ENCODE results near the gene AXIN2.
"Not testable (repeated sequence)": the region's sequence is repeated elsewhere in the genome, so short reads cannot be mapped to it uniquely, and the experiment has no call there.

Gene AXIN2

GRCh38 chr17:65537845-65538674 lies 23.4 kb downstream of the AXIN2 start:
- DNase-seq (ENCODE audit: low read depth), result no peak

GRCh38 chr17:65537343-65537844 lies 24.1 kb downstream of the AXIN2 start:
- DNase-seq (ENCODE audit: low read depth), result no peak

- no peak for DNase-seq (ENCODE audit: low read depth)
These were observed 24.7 kb downstream of the AXIN2 start for GRCh38 chr17:65536573-65537342.

GRCh38 chr17:65535777-65536572 lies 25.5 kb downstream of the AXIN2 start:
- DNase-seq (ENCODE audit: low read depth), result no peak

- DNase-seq (ENCODE audit: low read depth), result no peak
These were observed 27.5 kb downstream of the AXIN2 start for GRCh38 chr17:65533852-65534457.

- DNase-seq (ENCODE audit: low read depth), result no peak
These were observed 28.2 kb downstream of the AXIN2 start for GRCh38 chr17:65533056-65533745.

GRCh38 chr17:65532101-65532890 lies 29.2 kb downstream of the AXIN2 start:
- no peak for DNase-seq (ENCODE audit: low read depth)

GRCh38 chr17:65531256-65532100 lies 30.0 kb downstream of the AXIN2 start:
- DNase-seq (ENCODE audit: low read depth), result no peak

- no peak for DNase-seq (ENCODE audit: low read depth)
These were observed 30.8 kb downstream of the AXIN2 start for GRCh38 chr17:65530523-65531255.

- no peak for DNase-seq (ENCODE audit: low read depth)
These were observed 31.5 kb downstream of the AXIN2 start for GRCh38 chr17:65529761-65530522.

GRCh38 chr17:65529040-65529633 lies 32.3 kb downstream of the AXIN2 start:
- no peak for DNase-seq (ENCODE audit: low read depth)

- DNase-seq (ENCODE audit: low read depth), result no peak
These were observed 33.4 kb downstream of the AXIN2 start for GRCh38 chr17:65527857-65528591.

- no peak for DNase-seq (ENCODE audit: low read depth)
These were observed 34.1 kb downstream of the AXIN2 start for GRCh38 chr17:65527381-65527780.

GRCh38 chr17:65526854-65527253 lies 34.6 kb downstream of the AXIN2 start:
- not testable (repeated sequence) for DNase-seq (ENCODE audit: low read depth)

GRCh38 chr17:65523853-65524664 lies 37.4 kb downstream of the AXIN2 start:
- DNase-seq (ENCODE audit: low read depth), result no peak

- DNase-seq (ENCODE audit: low read depth), result no peak
These were observed 38.0 kb downstream of the AXIN2 start for GRCh38 chr17:65523411-65523810.
